ENCODE measurements around the gene ZBTB40.

GRCh38 chr1:22521692-22522091 lies 70.0 kb downstream of the ZBTB40 start:
- TF ChIP-seq CTCF (IDR thresholded peaks at IDR 0.05 in 4 of 5, conservative IDR thresholded peaks at IDR 0.05 in 1 of 5) (no peak), POLR2A (IDR thresholded peaks at IDR 0.05) (no peak)

All from gastrocnemius medialis (tissue), 4 donors.